Rectal smooth muscle tissue (tissue), 1 donor: ENCODE measurements around the gene TTC17.
"Not testable (repeated sequence)": the region's sequence is repeated elsewhere in the genome, so short reads cannot be mapped to it uniquely, and the experiment has no call there.

Experiments
- H3K27ac ChIP-seq: one replicate; pipeline ENCODE4 v1.7.0; 2013; ENCODE audit warnings: low read depth, low read length, inconsistent platforms
- H3K27me3 ChIP-seq: one replicate; pipeline ENCODE4 v1.7.0; 2013; ENCODE audit warnings: low read length; ENCODE audit not compliant: control insufficient read depth, insufficient read depth
- H3K36me3 ChIP-seq: one replicate; pipeline ENCODE4 v1.7.0; 2013; ENCODE audit warnings: low read length; ENCODE audit not compliant: control insufficient read depth, insufficient read depth
- H3K4me1 ChIP-seq: one replicate; pipeline ENCODE4 v1.7.0; 2013; ENCODE audit warnings: low read length; ENCODE audit not compliant: control insufficient read depth, insufficient read depth
- H3K4me3 ChIP-seq: one replicate; pipeline ENCODE4 v1.7.0; 2013; ENCODE audit warnings: low read length
- H3K9ac ChIP-seq: one replicate; pipeline ENCODE4 v1.7.0; 2013; ENCODE audit warnings: low read length

TTC17 gene

DNA sequence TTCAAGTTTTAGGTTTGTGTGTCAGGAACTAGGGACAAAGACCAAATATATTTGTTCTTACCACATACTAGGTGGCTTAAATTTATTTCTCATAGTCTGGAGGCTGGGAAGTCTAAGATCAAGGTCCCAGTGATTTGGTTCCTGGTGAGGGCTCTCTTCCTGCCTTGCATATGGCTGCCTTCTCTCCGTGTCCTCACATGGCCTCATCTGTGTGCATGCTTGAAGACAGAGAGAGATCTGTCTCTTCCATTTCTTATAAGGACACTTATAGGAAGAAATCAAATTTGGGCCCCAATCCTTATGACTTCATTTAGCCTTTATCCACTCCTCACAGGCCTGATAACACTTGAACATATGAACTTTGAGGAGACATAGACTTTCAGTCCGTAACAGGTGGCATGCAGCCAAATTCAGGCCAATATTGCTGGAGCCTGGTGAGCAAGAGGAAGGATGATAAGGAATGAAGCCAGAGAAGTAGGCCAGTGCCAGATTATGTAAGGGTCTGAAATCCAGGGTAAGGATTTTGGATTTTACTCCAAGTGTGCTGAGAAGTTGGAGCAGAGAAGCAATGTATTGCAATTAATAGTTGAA is 35.1 kb downstream of the TTC17 start:
- no peaks in the 10 kb centered on the region for H3K27me3 ChIP-seq
- H3K36me3 ChIP-seq: peaks cover 13% of the 10 kb centered on the region
- no peaks in the 10 kb centered on the region for H3K4me1 ChIP-seq
- no peak overlapping the region for H3K4me3 ChIP-seq
- no peak overlapping the region for H3K9ac ChIP-seq
- H3K27ac ChIP-seq: no peak overlapping the region

- Histone ChIP-seq H3K27ac (no peak overlapping the region), H3K36me3 (peaks cover 22% of the 10 kb centered on the region), H3K4me1 (no peaks in the 10 kb centered on the region), H3K27me3 (no peaks in the 10 kb centered on the region), H3K4me3 (no peak overlapping the region), H3K9ac (no peak overlapping the region)
These were observed 37.9 kb downstream of the TTC17 start for GRCh38 chr11:43396617-43397016.

GRCh38 chr11:43397251-43397650 is 38.5 kb downstream of the TTC17 start:
- Histone ChIP-seq H3K27ac (no peak overlapping the region), H3K27me3 (no peaks in the 10 kb centered on the region), H3K4me3 (no peak overlapping the region), H3K4me1 (no peaks in the 10 kb centered on the region), H3K36me3 (peaks cover 23% of the 10 kb centered on the region), H3K9ac (no peak overlapping the region)

DNA sequence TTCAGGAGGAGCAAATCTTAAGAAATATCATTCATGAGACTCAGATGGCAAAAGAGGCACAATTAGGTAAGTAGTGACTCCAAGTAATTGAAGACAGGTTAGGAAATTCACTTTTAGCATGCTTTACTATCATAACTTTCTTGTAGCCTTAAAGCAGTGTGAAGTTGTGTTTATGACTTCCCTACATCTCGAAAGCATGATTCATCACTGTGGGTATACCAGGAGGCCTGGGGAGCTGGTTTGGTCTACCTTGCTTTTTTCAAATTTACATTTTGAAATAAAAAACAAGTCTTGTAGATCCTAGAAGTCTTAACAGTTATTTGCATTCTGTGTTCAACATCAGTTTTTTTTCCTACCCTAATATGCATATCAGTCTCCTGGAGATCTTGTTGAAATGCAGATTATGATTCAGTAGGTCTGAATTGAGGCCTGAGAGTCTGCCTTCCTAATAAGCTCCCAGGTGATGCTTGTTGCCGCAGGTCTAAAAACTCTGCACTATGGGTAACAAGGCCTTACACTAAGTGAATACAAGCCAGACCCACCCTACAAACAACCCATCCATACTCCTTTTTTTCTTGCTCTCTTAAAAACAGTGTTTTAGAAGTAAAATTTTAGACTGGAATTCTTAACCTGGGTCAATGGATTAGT is 41.4 kb downstream of the TTC17 start:
- Histone ChIP-seq H3K27me3 (no peaks in the 10 kb centered on the region), H3K36me3 (peaks cover 24% of the 10 kb centered on the region), H3K4me3 (no peak overlapping the region), H3K9ac (no peak overlapping the region), H3K4me1 (no peaks in the 10 kb centered on the region), H3K27ac (no peak overlapping the region)

DNA sequence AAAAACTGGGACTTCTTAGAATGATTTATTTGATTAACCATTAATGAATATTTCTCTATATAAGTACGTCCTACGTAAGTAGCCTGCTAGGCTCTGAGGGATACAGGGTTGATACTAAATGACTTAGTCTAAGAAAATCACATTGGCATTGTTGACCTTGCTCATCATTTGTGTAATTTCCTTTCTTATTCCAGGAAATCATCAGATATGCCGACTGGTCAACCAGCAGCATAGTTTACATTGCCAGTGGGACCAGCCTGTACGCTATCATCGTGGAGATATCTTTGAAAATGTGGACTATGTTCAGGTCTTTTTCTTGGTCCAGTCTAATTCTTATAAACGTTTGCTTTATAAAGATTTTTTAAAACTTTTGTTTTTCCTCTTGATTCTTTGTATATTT is 42.5 kb downstream of the TTC17 start:
- H3K4me3 ChIP-seq: no peak overlapping the region
- no peak overlapping the region for H3K27ac ChIP-seq
- H3K36me3 ChIP-seq: peaks cover 24% of the 10 kb centered on the region
- no peaks in the 10 kb centered on the region for H3K27me3 ChIP-seq
- H3K9ac ChIP-seq: no peak overlapping the region
- no peaks in the 10 kb centered on the region for H3K4me1 ChIP-seq

DNA sequence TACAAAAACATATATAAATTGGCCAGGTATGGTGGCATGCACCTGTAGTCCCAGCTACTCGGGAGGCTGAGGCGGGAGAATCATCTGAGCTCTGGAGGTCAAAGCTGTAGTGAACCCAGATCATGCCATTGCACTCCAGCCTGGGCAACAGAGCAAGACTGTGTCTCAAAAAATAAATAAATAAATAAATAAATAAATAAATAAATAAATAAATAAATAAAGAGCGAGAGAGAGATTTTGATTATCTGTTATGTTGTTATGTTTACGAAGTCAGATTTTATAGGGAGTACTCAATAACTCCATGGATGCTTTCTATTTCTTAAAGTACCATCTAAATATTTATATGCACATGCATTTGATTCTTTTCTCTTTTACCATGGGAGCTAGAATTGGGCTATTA is 43.1 kb downstream of the TTC17 start:
- H3K36me3 ChIP-seq: peaks cover 24% of the 10 kb centered on the region
- H3K27me3 ChIP-seq, H3K27ac ChIP-seq: not testable (repeated sequence)

GRCh38 chr11:43403357-43404231 is 44.9 kb downstream of the TTC17 start:
- H3K9ac ChIP-seq: no peak overlapping the region
- H3K27ac ChIP-seq: no peak overlapping the region
- H3K27me3 ChIP-seq: no peaks in the 10 kb centered on the region
- no peaks in the 10 kb centered on the region for H3K4me1 ChIP-seq
- no peak overlapping the region for H3K4me3 ChIP-seq
- peaks cover 14% of the 10 kb centered on the region for H3K36me3 ChIP-seq

More for the DNA sequence above, 43.1 kb downstream of the TTC17 start:
- H3K9ac ChIP-seq, H3K4me3 ChIP-seq, H3K4me1 ChIP-seq: not testable (repeated sequence)

GRCh38 chr11:43404406-43404805 is 45.7 kb downstream of the TTC17 start:
- Histone ChIP-seq H3K4me1 (no peaks in the 10 kb centered on the region), H3K36me3 (peaks cover 11% of the 10 kb centered on the region), H3K27ac (no peak overlapping the region)

GRCh38 chr11:43404836-43405479 is 46.2 kb downstream of the TTC17 start:
- H3K27me3 ChIP-seq: no peaks in the 10 kb centered on the region
- no peaks in the 10 kb centered on the region for H3K4me1 ChIP-seq
- no peak overlapping the region for H3K9ac ChIP-seq
- no peak overlapping the region for H3K4me3 ChIP-seq
- no peak overlapping the region for H3K27ac ChIP-seq
- peaks cover 9% of the 10 kb centered on the region for H3K36me3 ChIP-seq

More at GRCh38 chr11:43404406-43404805, 45.7 kb downstream of the TTC17 start:
- Histone ChIP-seq H3K9ac (no peak overlapping the region), H3K27me3 (no peaks in the 10 kb centered on the region), H3K4me3 (no peak overlapping the region)

- H3K4me1 ChIP-seq: no peaks in the 10 kb centered on the region
- peaks cover 7% of the 10 kb centered on the region for H3K36me3 ChIP-seq
- H3K9ac ChIP-seq: no peak overlapping the region
- no peaks in the 10 kb centered on the region for H3K27me3 ChIP-seq
- H3K27ac ChIP-seq: no peak overlapping the region
- no peak overlapping the region for H3K4me3 ChIP-seq
These were observed 49.6 kb downstream of the TTC17 start for GRCh38 chr11:43408277-43408676.

- Histone ChIP-seq H3K27ac (no peak overlapping the region), H3K36me3 (peaks cover 5% of the 10 kb centered on the region), H3K9ac (no peak overlapping the region), H3K4me1 (no peaks in the 10 kb centered on the region), H3K4me3 (no peak overlapping the region), H3K27me3 (no peaks in the 10 kb centered on the region)
These were observed 51.7 kb downstream of the TTC17 start for GRCh38 chr11:43410394-43410793.

- Histone ChIP-seq H3K27me3 (no peaks in the 10 kb centered on the region), H3K27ac (no peak overlapping the region), H3K36me3 (peaks cover 3% of the 10 kb centered on the region), H3K4me1 (no peaks in the 10 kb centered on the region), H3K4me3 (no peak overlapping the region), H3K9ac (no peak overlapping the region)
These were observed 59.5 kb downstream of the TTC17 start for GRCh38 chr11:43418197-43418596.
